HepG2 (cell line): Measurements from ENCODE around the gene DPP7. TPM values are rescaled to one million over a fixed set of nuclear protein-coding genes. Genes with fewer than 3 reads are reported as not detected.

Experiments
- CBX1 ChIP-seq: IDR thresholded peaks from one replicate; pipeline ENCODE4 v1.6.1; 2016; ENCODE audit warnings: antibody characterized with exemption, low read depth
- MAF1 ChIP-seq: sonication (generic); formaldehyde crosslinking; IDR thresholded peaks from 2 replicates; pipeline ENCODE4 v1.5.0; 2020; ENCODE audit warnings: missing genetic modification reagents, borderline replicate concordance
- NFE2L2 ChIP-seq: fragments of 150-350 bp; IDR thresholded peaks from 2 replicates; pipeline ENCODE4 v1.6.1; 2014; ENCODE audit warnings: low read length
- PHF8 ChIP-seq: sonication (generic); formaldehyde crosslinking; IDR thresholded peaks from 2 replicates; pipeline ENCODE4 v1.5.0; 2020; ENCODE audit warnings: missing genetic modification reagents
- POLR2AphosphoS5 ChIP-seq: IDR thresholded peaks from 2 replicates; pipeline ENCODE4 v1.6.1; 2012; ENCODE audit warnings: low read depth, low read length
- RAD51 ChIP-seq: fragments of 450-650 bp; IDR thresholded peaks from 2 replicates; pipeline ENCODE4 v1.6.1; 2016; ENCODE audit warnings: borderline replicate concordance
- RORA ChIP-seq: sonication (generic); formaldehyde crosslinking; IDR thresholded peaks from 2 replicates; pipeline ENCODE4 v1.5.0; 2020; ENCODE audit warnings: mild to moderate bottlenecking, missing genetic modification reagents, moderate library complexity
- SAP130 ChIP-seq: IDR thresholded peaks from 2 replicates; pipeline ENCODE4 v1.6.1; 2016; ENCODE audit warnings: low read depth
- SKI ChIP-seq: fragments of 450-650 bp; IDR thresholded peaks from one replicate; pipeline ENCODE4 v1.6.1; 2018; ENCODE audit warnings: mild to moderate bottlenecking; ENCODE audit not compliant: partially characterized antibody
- SP4 ChIP-seq: sonication (generic); formaldehyde crosslinking; IDR thresholded peaks from 2 replicates; pipeline ENCODE4 v1.8.1; 2023; ENCODE audit warnings: mild to moderate bottlenecking, missing genetic modification reagents
- STAG1 ChIP-seq: sonication (generic); formaldehyde crosslinking; IDR thresholded peaks from 2 replicates; pipeline ENCODE4 v1.4.0; 2020; ENCODE audit warnings: missing genetic modification reagents
- TBX2 ChIP-seq: sonication (generic); formaldehyde crosslinking; IDR thresholded peaks from 2 replicates; pipeline ENCODE4 v1.5.0; 2020; ENCODE audit warnings: missing genetic modification reagents, mild to moderate bottlenecking, borderline replicate concordance
- ZBTB7B ChIP-seq: sonication (generic); formaldehyde crosslinking; IDR thresholded peaks from 2 replicates; pipeline ENCODE4 v1.4.0; 2020; ENCODE audit warnings: missing genetic modification reagents
- ZNF143 ChIP-seq: sonication (generic); formaldehyde crosslinking; IDR thresholded peaks from 2 replicates; pipeline ENCODE4 v1.4.0; 2020; ENCODE audit warnings: missing genetic modification reagents
- ZNF605 ChIP-seq: sonication (generic); formaldehyde crosslinking; IDR thresholded peaks from 2 replicates; pipeline ENCODE4 v1.8.0; 2022; ENCODE audit warnings: mild to moderate bottlenecking, missing genetic modification reagents
- ZNF768 ChIP-seq: sonication (generic); formaldehyde crosslinking; IDR thresholded peaks from 2 replicates; pipeline ENCODE4 v1.4.0; 2020; ENCODE audit warnings: missing genetic modification reagents
- ZNF773 ChIP-seq: sonication (generic); formaldehyde crosslinking; IDR thresholded peaks from 2 replicates; pipeline ENCODE4 v1.4.0; 2020; ENCODE audit warnings: missing genetic modification reagents, borderline replicate concordance
- polyA plus RNA-seq, 8 experiments: library from polyadenylated mRNA; depleted of rRNA in 3 of 8; stranded (reverse) in 7 of 8; unstranded in 1 of 8; fragments of >200 nt; fragmentation: Illumina TruSeq in 4 of 8; extraction: Trizol in 4 of 8; gene quantifications; 2 replicates each; pipeline versions ENCODE4 v1.2.1 to v1.2.3, GENCODE V29; 2011 to 2016; ENCODE audit warnings: low read depth in 4 of 8, missing spikeins in 1 of 8, mixed read lengths in 1 of 8; ENCODE audit not compliant: insufficient read depth in 1 of 8
- total RNA-seq, 5 experiments: library from RNA; depleted of rRNA; stranded (reverse); fragments of >200 nt; fragmentation: Illumina TruSeq; extraction: Trizol; gene quantifications; 2 replicates each; pipeline ENCODE4 v1.2.3, GENCODE V29; 2016; ENCODE audit warnings: low read depth in 1 of 5
- TF ChIP-seq, protein P1 (sequence below): sonication (generic); formaldehyde crosslinking; IDR thresholded peaks from 2 replicates; pipeline ENCODE4 v1.5.0; 2020; ENCODE audit warnings: mild to moderate bottlenecking, missing genetic modification reagents
- TF ChIP-seq, protein P2 (sequence below): sonication (generic); formaldehyde crosslinking; IDR thresholded peaks from 2 replicates; pipeline ENCODE4 v1.4.0; 2020; ENCODE audit warnings: missing genetic modification reagents
- TF ChIP-seq, protein P3 (sequence below): sonication (generic); formaldehyde crosslinking; IDR thresholded peaks from 2 replicates; pipeline ENCODE4 v1.8.1; 2023; ENCODE audit warnings: mild to moderate bottlenecking, missing genetic modification reagents
- TF ChIP-seq, protein P4 (sequence below): IDR thresholded peaks from 2 replicates; pipeline ENCODE4 v1.6.1; 2016
- TF ChIP-seq, protein P5 (sequence below): sonication (generic); formaldehyde crosslinking; IDR thresholded peaks from 2 replicates; pipeline ENCODE4 v1.4.0; 2020; ENCODE audit warnings: missing genetic modification reagents; ENCODE audit errors: not compliant biosample characterization
- TF ChIP-seq, protein P6 (sequence below): sonication (generic); formaldehyde crosslinking; IDR thresholded peaks from 2 replicates; pipeline ENCODE4 v1.4.0; 2020; ENCODE audit warnings: missing genetic modification reagents

DPP7 gene
- total and polyA plus RNA-seq, 2 of the 13 experiments (the other 11 are each of a cell fraction or from before 2014, with no cell fraction given) = 1.2 to 4.5 TPM

DNA sequence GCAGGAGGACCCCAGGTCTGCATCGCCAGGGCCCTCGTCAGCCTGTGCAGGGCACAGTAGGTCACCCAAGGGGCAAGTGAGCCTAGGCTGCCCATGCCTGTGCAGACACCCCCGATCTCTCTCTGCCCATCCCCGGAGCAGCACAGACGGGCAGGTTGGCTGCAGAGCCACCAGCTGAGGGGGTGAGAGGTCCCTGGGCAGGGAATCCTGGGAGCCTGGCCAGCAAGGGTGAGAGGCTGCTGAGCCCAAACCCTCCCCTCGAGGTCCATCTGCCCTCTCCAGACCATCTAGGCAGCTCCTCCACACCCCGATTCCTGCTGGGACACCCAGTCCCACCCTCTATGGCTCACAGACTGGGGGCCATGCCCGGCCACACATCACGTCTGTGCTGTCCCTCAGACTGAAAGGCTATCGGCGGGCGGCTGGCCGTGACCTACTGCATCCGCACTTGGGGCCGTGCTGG is 2.8 kb upstream of the DPP7 start (continued):
- TF ChIP-seq, protein P1, sequence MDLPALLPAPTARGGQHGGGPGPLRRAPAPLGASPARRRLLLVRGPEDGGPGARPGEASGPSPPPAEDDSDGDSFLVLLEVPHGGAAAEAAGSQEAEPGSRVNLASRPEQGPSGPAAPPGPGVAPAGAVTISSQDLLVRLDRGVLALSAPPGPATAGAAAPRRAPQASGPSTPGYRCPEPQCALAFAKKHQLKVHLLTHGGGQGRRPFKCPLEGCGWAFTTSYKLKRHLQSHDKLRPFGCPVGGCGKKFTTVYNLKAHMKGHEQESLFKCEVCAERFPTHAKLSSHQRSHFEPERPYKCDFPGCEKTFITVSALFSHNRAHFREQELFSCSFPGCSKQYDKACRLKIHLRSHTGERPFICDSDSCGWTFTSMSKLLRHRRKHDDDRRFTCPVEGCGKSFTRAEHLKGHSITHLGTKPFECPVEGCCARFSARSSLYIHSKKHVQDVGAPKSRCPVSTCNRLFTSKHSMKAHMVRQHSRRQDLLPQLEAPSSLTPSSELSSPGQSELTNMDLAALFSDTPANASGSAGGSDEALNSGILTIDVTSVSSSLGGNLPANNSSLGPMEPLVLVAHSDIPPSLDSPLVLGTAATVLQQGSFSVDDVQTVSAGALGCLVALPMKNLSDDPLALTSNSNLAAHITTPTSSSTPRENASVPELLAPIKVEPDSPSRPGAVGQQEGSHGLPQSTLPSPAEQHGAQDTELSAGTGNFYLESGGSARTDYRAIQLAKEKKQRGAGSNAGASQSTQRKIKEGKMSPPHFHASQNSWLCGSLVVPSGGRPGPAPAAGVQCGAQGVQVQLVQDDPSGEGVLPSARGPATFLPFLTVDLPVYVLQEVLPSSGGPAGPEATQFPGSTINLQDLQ (CRISPR knock-in tag) = no peak
- TF ChIP-seq SAP130 (CRISPR knock-in tag) (no peak), MAF1 (CRISPR knock-in tag) (no peak), ZNF773 (CRISPR knock-in tag) (no peak), PHF8 (CRISPR knock-in tag) (no peak), ZBTB7B (CRISPR knock-in tag) (0 out of 2 replicates have a peak, but pooled peaks have one; percentile 9), CBX1 (no peak), STAG1 (no peak), RAD51 (no peak), ZNF605 (CRISPR knock-in tag) (no peak), NFE2L2 (no peak), POLR2AphosphoS5 (peak; percentile 32; the same call in 1 of the 2 replicates), SKI (no peak), SP4 (0 out of 2 replicates have a peak, but pooled peaks have one; percentile 14), RORA (CRISPR knock-in tag) (no peak), ZNF143 (CRISPR knock-in tag) (peak; percentile 49; the same call in 1 of the 2 replicates), TBX2 (CRISPR knock-in tag) (no peak), ZNF768 (CRISPR knock-in tag) (peak; percentile 25; the same call in 1 of the 2 replicates)
- TF ChIP-seq, protein P2, sequence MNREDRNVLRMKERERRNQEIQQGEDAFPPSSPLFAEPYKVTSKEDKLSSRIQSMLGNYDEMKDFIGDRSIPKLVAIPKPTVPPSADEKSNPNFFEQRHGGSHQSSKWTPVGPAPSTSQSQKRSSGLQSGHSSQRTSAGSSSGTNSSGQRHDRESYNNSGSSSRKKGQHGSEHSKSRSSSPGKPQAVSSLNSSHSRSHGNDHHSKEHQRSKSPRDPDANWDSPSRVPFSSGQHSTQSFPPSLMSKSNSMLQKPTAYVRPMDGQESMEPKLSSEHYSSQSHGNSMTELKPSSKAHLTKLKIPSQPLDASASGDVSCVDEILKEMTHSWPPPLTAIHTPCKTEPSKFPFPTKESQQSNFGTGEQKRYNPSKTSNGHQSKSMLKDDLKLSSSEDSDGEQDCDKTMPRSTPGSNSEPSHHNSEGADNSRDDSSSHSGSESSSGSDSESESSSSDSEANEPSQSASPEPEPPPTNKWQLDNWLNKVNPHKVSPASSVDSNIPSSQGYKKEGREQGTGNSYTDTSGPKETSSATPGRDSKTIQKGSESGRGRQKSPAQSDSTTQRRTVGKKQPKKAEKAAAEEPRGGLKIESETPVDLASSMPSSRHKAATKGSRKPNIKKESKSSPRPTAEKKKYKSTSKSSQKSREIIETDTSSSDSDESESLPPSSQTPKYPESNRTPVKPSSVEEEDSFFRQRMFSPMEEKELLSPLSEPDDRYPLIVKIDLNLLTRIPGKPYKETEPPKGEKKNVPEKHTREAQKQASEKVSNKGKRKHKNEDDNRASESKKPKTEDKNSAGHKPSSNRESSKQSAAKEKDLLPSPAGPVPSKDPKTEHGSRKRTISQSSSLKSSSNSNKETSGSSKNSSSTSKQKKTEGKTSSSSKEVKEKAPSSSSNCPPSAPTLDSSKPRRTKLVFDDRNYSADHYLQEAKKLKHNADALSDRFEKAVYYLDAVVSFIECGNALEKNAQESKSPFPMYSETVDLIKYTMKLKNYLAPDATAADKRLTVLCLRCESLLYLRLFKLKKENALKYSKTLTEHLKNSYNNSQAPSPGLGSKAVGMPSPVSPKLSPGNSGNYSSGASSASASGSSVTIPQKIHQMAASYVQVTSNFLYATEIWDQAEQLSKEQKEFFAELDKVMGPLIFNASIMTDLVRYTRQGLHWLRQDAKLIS = no peak
- TF ChIP-seq, protein P3, sequence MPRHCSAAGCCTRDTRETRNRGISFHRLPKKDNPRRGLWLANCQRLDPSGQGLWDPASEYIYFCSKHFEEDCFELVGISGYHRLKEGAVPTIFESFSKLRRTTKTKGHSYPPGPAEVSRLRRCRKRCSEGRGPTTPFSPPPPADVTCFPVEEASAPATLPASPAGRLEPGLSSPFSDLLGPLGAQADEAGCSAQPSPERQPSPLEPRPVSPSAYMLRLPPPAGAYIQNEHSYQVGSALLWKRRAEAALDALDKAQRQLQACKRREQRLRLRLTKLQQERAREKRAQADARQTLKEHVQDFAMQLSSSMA = no peak
- TF ChIP-seq, protein P4, sequence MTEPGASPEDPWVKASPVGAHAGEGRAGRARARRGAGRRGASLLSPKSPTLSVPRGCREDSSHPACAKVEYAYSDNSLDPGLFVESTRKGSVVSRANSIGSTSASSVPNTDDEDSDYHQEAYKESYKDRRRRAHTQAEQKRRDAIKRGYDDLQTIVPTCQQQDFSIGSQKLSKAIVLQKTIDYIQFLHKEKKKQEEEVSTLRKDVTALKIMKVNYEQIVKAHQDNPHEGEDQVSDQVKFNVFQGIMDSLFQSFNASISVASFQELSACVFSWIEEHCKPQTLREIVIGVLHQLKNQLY (CRISPR knock-in tag) = no peak
- TF ChIP-seq, protein P5, sequence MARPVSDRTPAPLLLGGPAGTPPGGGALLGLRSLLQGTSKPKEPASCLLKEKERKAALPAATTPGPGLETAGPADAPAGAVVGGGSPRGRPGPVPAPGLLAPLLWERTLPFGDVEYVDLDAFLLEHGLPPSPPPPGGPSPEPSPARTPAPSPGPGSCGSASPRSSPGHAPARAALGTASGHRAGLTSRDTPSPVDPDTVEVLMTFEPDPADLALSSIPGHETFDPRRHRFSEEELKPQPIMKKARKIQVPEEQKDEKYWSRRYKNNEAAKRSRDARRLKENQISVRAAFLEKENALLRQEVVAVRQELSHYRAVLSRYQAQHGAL = peak; percentile 69
- TF ChIP-seq, protein P6, sequence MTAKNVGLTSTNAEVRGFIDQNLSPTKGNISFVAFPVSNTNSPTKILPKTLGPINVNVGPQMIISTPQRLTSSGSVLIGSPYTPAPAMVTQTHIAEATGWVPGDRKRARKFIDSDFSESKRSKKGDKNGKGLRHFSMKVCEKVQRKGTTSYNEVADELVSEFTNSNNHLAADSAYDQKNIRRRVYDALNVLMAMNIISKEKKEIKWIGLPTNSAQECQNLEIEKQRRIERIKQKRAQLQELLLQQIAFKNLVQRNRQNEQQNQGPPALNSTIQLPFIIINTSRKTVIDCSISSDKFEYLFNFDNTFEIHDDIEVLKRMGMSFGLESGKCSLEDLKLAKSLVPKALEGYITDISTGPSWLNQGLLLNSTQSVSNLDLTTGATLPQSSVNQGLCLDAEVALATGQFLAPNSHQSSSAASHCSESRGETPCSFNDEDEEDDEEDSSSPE (CRISPR knock-in tag) = no peak
